ENCODE results near the gene H2BK1. TPM values are rescaled to one million over a fixed set of nuclear protein-coding genes. Genes with fewer than 3 reads are reported as not detected.

Gene H2BK1
- total RNA-seq, 1 donor from 2014 or later = not detected

DNA sequence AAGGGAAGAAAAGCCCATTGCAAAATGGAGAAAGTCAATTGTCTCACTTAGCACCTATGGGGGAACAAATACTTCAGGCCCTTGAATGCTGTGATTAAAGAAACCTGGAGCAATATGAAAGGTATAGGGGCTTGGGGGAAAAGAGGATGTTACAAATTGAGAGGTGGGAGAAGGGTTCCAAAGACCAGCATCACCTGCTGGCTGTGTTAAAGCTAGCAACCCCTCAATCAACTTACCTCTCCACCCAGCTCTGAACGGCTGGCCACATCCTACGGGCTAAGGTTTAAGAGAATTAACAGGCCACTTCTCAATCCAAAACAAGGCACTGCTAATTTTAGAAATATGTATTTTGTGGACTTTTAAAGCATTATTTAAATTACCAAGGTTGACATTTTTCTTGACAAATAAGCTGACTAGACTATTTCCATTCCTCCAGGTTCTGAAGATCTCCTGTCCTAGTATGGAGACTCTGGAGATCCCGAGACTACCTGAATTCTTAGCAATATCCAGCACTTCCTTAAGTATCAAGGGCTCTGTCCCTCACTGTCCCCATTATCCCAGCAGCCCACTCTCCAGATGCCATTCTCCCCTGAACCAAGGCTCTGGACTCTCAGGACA lies 976 bp upstream of the H2BK1 start:
- peaks cover 26% of the 10 kb centered on the region for H3K36me3 Mint-ChIP-seq
- no peak overlapping the region for H3K4me3 Mint-ChIP-seq
- H3K27me3 Mint-ChIP-seq (ENCODE audit: low read depth) = peaks cover 11% of the 10 kb centered on the region
- peaks cover 9% of the 10 kb centered on the region for H3K4me1 Mint-ChIP-seq
- H3K27ac Mint-ChIP-seq = peak overlapping the region; percentile 26
- TF ChIP-seq, protein P1, sequence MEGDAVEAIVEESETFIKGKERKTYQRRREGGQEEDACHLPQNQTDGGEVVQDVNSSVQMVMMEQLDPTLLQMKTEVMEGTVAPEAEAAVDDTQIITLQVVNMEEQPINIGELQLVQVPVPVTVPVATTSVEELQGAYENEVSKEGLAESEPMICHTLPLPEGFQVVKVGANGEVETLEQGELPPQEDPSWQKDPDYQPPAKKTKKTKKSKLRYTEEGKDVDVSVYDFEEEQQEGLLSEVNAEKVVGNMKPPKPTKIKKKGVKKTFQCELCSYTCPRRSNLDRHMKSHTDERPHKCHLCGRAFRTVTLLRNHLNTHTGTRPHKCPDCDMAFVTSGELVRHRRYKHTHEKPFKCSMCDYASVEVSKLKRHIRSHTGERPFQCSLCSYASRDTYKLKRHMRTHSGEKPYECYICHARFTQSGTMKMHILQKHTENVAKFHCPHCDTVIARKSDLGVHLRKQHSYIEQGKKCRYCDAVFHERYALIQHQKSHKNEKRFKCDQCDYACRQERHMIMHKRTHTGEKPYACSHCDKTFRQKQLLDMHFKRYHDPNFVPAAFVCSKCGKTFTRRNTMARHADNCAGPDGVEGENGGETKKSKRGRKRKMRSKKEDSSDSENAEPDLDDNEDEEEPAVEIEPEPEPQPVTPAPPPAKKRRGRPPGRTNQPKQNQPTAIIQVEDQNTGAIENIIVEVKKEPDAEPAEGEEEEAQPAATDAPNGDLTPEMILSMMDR (IDR thresholded peaks at IDR 0.05; ENCODE audit: unreplicated experiment) = no peak
- DNase-seq (ENCODE audit: low spot score in 2 of 2, unreplicated experiment in 2 of 2) = no peak
- no peaks in the 10 kb centered on the region for H3K9me3 Mint-ChIP-seq

DNA sequence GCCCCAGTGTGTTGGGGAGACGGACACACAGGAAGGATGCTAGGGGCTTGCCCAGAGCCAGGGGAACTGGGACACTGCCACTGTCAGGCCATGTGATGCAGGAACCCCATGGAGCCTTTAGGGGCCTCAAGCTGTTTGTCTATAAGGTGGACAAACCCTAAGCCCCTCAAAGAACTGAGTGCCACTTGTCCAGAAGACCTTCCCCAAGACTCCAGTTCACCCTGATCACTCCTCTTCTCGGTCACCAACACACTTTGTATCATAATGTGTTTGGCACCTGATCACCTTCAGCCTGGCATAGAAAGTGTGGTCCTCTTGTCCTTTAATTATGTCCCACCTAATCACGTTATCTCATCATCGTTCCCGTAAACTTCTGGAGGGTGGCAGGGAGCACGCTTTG lies 700 bp downstream of the H2BK1 start:
- H3K27ac Mint-ChIP-seq = no peak overlapping the region
- no peak for DNase-seq (ENCODE audit: low spot score in 2 of 2, unreplicated experiment in 2 of 2)
- no peak overlapping the region for H3K4me3 Mint-ChIP-seq
- H3K9me3 Mint-ChIP-seq = no peaks in the 10 kb centered on the region
- peaks cover 27% of the 10 kb centered on the region for H3K27me3 Mint-ChIP-seq (ENCODE audit: low read depth)
- H3K36me3 Mint-ChIP-seq = peaks cover 13% of the 10 kb centered on the region
- TF ChIP-seq, protein P1 (IDR thresholded peaks at IDR 0.05; ENCODE audit: unreplicated experiment) = no peak
- H3K4me1 Mint-ChIP-seq = peaks cover 9% of the 10 kb centered on the region

DNA sequence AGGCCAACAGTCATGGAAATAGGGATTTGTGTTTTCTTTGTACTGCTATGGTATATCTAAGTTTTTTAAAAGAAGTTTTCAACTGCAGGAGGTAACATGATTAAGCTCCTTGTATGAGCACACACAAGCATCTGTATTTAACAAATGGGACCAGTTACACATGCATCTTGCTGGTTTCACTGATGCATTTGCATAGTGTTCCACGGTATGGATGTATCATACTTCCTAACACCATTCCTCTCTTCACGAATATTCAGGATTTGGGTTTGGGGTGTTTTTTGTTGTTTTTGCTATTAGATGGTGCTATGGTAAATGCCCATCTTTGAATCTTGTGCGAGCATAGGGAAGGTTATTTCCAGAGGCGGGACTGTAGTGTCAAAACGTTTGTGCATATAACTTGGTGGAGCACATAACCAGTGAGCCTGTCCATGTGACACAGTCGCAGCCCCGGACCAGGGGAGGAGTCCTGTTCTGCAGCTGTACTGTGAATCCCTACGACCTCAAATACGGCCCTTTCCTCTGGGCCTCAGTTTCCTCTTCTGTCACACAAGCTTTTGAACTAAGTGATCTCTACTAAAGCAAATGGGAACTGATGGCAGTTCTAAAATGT lies 1.9 kb downstream of the H2BK1 start:
- Mint-ChIP-seq H3K4me1 (peaks cover 9% of the 10 kb centered on the region), H3K27ac (no peak overlapping the region), H3K36me3 (peaks cover 6% of the 10 kb centered on the region), H3K9me3 (no peaks in the 10 kb centered on the region), H3K4me3 (no peak overlapping the region), H3K27me3 (ENCODE audit: low read depth) (peaks cover 37% of the 10 kb centered on the region)
- TF ChIP-seq, protein P1 (IDR thresholded peaks at IDR 0.05; ENCODE audit: unreplicated experiment) = no peak
- DNase-seq (ENCODE audit: low spot score in 2 of 2, unreplicated experiment in 2 of 2) = no peak

- H3K4me1 Mint-ChIP-seq = peaks cover 9% of the 10 kb centered on the region
- no peak overlapping the region for H3K27ac Mint-ChIP-seq
- H3K27me3 Mint-ChIP-seq (ENCODE audit: low read depth) = peaks cover 42% of the 10 kb centered on the region
- TF ChIP-seq, protein P1 (IDR thresholded peaks at IDR 0.05; ENCODE audit: unreplicated experiment) = no peak
- H3K9me3 Mint-ChIP-seq = no peaks in the 10 kb centered on the region
- no peak overlapping the region for H3K4me3 Mint-ChIP-seq
- DNase-seq (ENCODE audit: low spot score in 2 of 2, unreplicated experiment in 2 of 2) = no peak
- H3K36me3 Mint-ChIP-seq = peaks cover under 1% of the 10 kb centered on the region
Observed at GRCh38 chr7:151207804-151208203, 2.5 kb downstream of the H2BK1 start.

GRCh38 chr7:151207315-151207714 lies 3.0 kb downstream of the H2BK1 start:
- Mint-ChIP-seq H3K4me3 (no peak overlapping the region), H3K9me3 (no peaks in the 10 kb centered on the region), H3K27me3 (ENCODE audit: low read depth) (peaks cover 45% of the 10 kb centered on the region), H3K36me3 (no peaks in the 10 kb centered on the region), H3K4me1 (peaks cover 9% of the 10 kb centered on the region), H3K27ac (no peak overlapping the region)
- no peak for DNase-seq (ENCODE audit: low spot score in 2 of 2, unreplicated experiment in 2 of 2)
- TF ChIP-seq, protein P1 (IDR thresholded peaks at IDR 0.05; ENCODE audit: unreplicated experiment) = no peak

Data from mesothelial cell of epicardium (in vitro differentiated cells).